Rectal smooth muscle tissue (tissue), 1 donor: ENCODE results near the gene STK24.

Experiments used
- H3K27ac ChIP-seq: one replicate; pipeline ENCODE4 v1.7.0; 2013; ENCODE audit warnings: low read depth, low read length, inconsistent platforms
- H3K27me3 ChIP-seq: one replicate; pipeline ENCODE4 v1.7.0; 2013; ENCODE audit warnings: low read length; ENCODE audit not compliant: control insufficient read depth, insufficient read depth
- H3K36me3 ChIP-seq: one replicate; pipeline ENCODE4 v1.7.0; 2013; ENCODE audit warnings: low read length; ENCODE audit not compliant: control insufficient read depth, insufficient read depth
- H3K4me1 ChIP-seq: one replicate; pipeline ENCODE4 v1.7.0; 2013; ENCODE audit warnings: low read length; ENCODE audit not compliant: control insufficient read depth, insufficient read depth
- H3K4me3 ChIP-seq: one replicate; pipeline ENCODE4 v1.7.0; 2013; ENCODE audit warnings: low read length
- H3K9ac ChIP-seq: one replicate; pipeline ENCODE4 v1.7.0; 2013; ENCODE audit warnings: low read length

STK24 gene

GRCh38 chr13:98411617-98412265 lies 165.2 kb downstream of the STK24 start:
- Histone ChIP-seq H3K27me3 (no peaks in the 10 kb centered on the region), H3K4me1 (no peaks in the 10 kb centered on the region), H3K9ac (no peak overlapping the region), H3K36me3 (peaks cover 2% of the 10 kb centered on the region), H3K4me3 (no peak overlapping the region), H3K27ac (no peak overlapping the region)

- Histone ChIP-seq H3K4me3 (no peak overlapping the region), H3K4me1 (no peaks in the 10 kb centered on the region), H3K27ac (no peak overlapping the region), H3K27me3 (no peaks in the 10 kb centered on the region), H3K36me3 (peaks cover 2% of the 10 kb centered on the region), H3K9ac (no peak overlapping the region)
Observed at GRCh38 chr13:98411013-98411412, 165.9 kb downstream of the STK24 start.

- Histone ChIP-seq H3K9ac (no peak overlapping the region), H3K4me3 (no peak overlapping the region), H3K36me3 (peaks cover 2% of the 10 kb centered on the region), H3K27ac (no peak overlapping the region), H3K4me1 (no peaks in the 10 kb centered on the region), H3K27me3 (no peaks in the 10 kb centered on the region)
Observed at GRCh38 chr13:98410612-98411011, 166.3 kb downstream of the STK24 start.

- H3K27ac ChIP-seq = no peak overlapping the region
- H3K27me3 ChIP-seq = no peaks in the 10 kb centered on the region
- H3K4me3 ChIP-seq = no peak overlapping the region
- no peaks in the 10 kb centered on the region for H3K4me1 ChIP-seq
- H3K36me3 ChIP-seq = peaks cover 2% of the 10 kb centered on the region
- H3K9ac ChIP-seq = no peak overlapping the region
Observed at GRCh38 chr13:98409281-98409680, 167.6 kb downstream of the STK24 start.

- no peaks in the 10 kb centered on the region for H3K36me3 ChIP-seq
- no peak overlapping the region for H3K4me3 ChIP-seq
- H3K27me3 ChIP-seq = no peaks in the 10 kb centered on the region
- H3K9ac ChIP-seq = no peak overlapping the region
- H3K4me1 ChIP-seq = no peaks in the 10 kb centered on the region
- H3K27ac ChIP-seq = no peak overlapping the region
Observed at GRCh38 chr13:98407575-98407974, 169.3 kb downstream of the STK24 start.

- Histone ChIP-seq H3K4me1 (no peaks in the 10 kb centered on the region), H3K9ac (no peak overlapping the region), H3K36me3 (no peaks in the 10 kb centered on the region), H3K4me3 (no peak overlapping the region), H3K27ac (no peak overlapping the region), H3K27me3 (no peaks in the 10 kb centered on the region)
Observed at GRCh38 chr13:98406971-98407370, 169.9 kb downstream of the STK24 start.

GRCh38 chr13:98406427-98406826 lies 170.5 kb downstream of the STK24 start:
- Histone ChIP-seq H3K27me3 (no peaks in the 10 kb centered on the region), H3K27ac (no peak overlapping the region), H3K4me1 (no peaks in the 10 kb centered on the region), H3K36me3 (no peaks in the 10 kb centered on the region), H3K9ac (no peak overlapping the region), H3K4me3 (no peak overlapping the region)

GRCh38 chr13:98405690-98406344 lies 171.1 kb downstream of the STK24 start:
- no peaks in the 10 kb centered on the region for H3K4me1 ChIP-seq

GRCh38 chr13:98405107-98405571 lies 171.8 kb downstream of the STK24 start:
- Histone ChIP-seq H3K36me3 (no peaks in the 10 kb centered on the region), H3K27me3 (no peaks in the 10 kb centered on the region), H3K9ac (no peak overlapping the region), H3K4me3 (no peak overlapping the region), H3K4me1 (no peaks in the 10 kb centered on the region), H3K27ac (no peak overlapping the region)

More at GRCh38 chr13:98405690-98406344, 171.1 kb downstream of the STK24 start:
- no peak overlapping the region for H3K9ac ChIP-seq
- H3K27ac ChIP-seq = no peak overlapping the region
- no peaks in the 10 kb centered on the region for H3K36me3 ChIP-seq
- H3K4me3 ChIP-seq = no peak overlapping the region
- H3K27me3 ChIP-seq = no peaks in the 10 kb centered on the region

- Histone ChIP-seq H3K36me3 (no peaks in the 10 kb centered on the region), H3K27ac (no peak overlapping the region), H3K9ac (no peak overlapping the region)
Observed at GRCh38 chr13:98403076-98403475, 173.8 kb downstream of the STK24 start.

GRCh38 chr13:98401934-98402333 lies 175.0 kb downstream of the STK24 start:
- H3K9ac ChIP-seq = no peak overlapping the region
- H3K4me3 ChIP-seq = no peak overlapping the region
- no peaks in the 10 kb centered on the region for H3K27me3 ChIP-seq
- no peaks in the 10 kb centered on the region for H3K4me1 ChIP-seq
- H3K36me3 ChIP-seq = no peaks in the 10 kb centered on the region
- no peak overlapping the region for H3K27ac ChIP-seq

More at GRCh38 chr13:98403076-98403475, 173.8 kb downstream of the STK24 start:
- no peaks in the 10 kb centered on the region for H3K4me1 ChIP-seq
- H3K27me3 ChIP-seq = no peaks in the 10 kb centered on the region
- H3K4me3 ChIP-seq = no peak overlapping the region

- no peaks in the 10 kb centered on the region for H3K27me3 ChIP-seq
- H3K36me3 ChIP-seq = peaks cover 4% of the 10 kb centered on the region
- H3K9ac ChIP-seq = no peak overlapping the region
- no peak overlapping the region for H3K27ac ChIP-seq
- H3K4me1 ChIP-seq = no peaks in the 10 kb centered on the region
- no peak overlapping the region for H3K4me3 ChIP-seq
Observed at GRCh38 chr13:98399756-98400155, 177.2 kb downstream of the STK24 start.

GRCh38 chr13:98398581-98398980 lies 178.3 kb downstream of the STK24 start:
- H3K27me3 ChIP-seq = no peaks in the 10 kb centered on the region
- H3K36me3 ChIP-seq = peaks cover 4% of the 10 kb centered on the region
- no peak overlapping the region for H3K27ac ChIP-seq
- no peak overlapping the region for H3K4me3 ChIP-seq
- H3K4me1 ChIP-seq = no peaks in the 10 kb centered on the region
- no peak overlapping the region for H3K9ac ChIP-seq
